ENCODE results near the gene CRLF3.

The CRLF3 gene

DNA sequence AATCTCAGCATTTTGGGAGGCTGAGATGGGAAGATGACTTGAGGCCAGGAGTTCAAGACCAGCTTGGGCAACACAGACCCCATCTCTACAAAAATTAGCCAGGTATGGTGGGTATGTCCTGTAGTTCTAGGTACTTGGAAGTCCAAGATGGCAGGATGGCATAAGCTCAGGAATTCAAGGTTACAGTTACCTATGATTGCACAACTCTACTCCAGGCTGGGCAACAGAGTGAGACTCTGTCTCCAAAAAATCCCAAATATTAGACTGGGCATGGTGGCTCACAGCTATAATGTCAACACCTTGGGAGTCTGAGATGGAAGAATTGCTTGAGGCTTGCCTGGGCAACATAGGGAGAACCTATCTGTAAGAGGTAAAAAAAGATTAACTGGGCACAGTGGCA lies 63.4 kb downstream of the CRLF3 start:
- TF ChIP-seq POLR2AphosphoS5 (IDR thresholded peaks at IDR 0.05; ENCODE audit: low read depth, low read length) = no peak
- TF ChIP-seq TAF1 (IDR thresholded peaks at IDR 0.05; ENCODE audit: borderline replicate concordance, insufficient read depth, low read length) = no peak
- TF ChIP-seq FOXP2 (optimal IDR thresholded peaks at IDR 0.05; ENCODE audit: borderline replicate concordance, extremely low read depth, extremely low read length, insufficient read depth) = no peak
- TF ChIP-seq, protein P1, sequence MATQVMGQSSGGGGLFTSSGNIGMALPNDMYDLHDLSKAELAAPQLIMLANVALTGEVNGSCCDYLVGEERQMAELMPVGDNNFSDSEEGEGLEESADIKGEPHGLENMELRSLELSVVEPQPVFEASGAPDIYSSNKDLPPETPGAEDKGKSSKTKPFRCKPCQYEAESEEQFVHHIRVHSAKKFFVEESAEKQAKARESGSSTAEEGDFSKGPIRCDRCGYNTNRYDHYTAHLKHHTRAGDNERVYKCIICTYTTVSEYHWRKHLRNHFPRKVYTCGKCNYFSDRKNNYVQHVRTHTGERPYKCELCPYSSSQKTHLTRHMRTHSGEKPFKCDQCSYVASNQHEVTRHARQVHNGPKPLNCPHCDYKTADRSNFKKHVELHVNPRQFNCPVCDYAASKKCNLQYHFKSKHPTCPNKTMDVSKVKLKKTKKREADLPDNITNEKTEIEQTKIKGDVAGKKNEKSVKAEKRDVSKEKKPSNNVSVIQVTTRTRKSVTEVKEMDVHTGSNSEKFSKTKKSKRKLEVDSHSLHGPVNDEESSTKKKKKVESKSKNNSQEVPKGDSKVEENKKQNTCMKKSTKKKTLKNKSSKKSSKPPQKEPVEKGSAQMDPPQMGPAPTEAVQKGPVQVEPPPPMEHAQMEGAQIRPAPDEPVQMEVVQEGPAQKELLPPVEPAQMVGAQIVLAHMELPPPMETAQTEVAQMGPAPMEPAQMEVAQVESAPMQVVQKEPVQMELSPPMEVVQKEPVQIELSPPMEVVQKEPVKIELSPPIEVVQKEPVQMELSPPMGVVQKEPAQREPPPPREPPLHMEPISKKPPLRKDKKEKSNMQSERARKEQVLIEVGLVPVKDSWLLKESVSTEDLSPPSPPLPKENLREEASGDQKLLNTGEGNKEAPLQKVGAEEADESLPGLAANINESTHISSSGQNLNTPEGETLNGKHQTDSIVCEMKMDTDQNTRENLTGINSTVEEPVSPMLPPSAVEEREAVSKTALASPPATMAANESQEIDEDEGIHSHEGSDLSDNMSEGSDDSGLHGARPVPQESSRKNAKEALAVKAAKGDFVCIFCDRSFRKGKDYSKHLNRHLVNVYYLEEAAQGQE (IDR thresholded peaks at IDR 0.05; ENCODE audit: insufficient read depth in 1 of 2, low read depth in 2 of 2, low read length in 2 of 2) = no peak
- TF ChIP-seq SIN3A (IDR thresholded peaks at IDR 0.05; ENCODE audit: borderline replicate concordance, insufficient read depth, low read length) = no peak
